ENCODE measurements around the gene SCN1A.

GRCh38 chr2:166118180-166118579 is 9.6 kb downstream of the SCN1A start:
- TF ChIP-seq POLR2A (IDR thresholded peaks at IDR 0.05; ENCODE audit: low read depth, low read length) (no peak), POLR2AphosphoS5 (IDR thresholded peaks at IDR 0.05; ENCODE audit: low read depth, low read length) (no peak), TAF1 (IDR thresholded peaks at IDR 0.05; ENCODE audit: borderline replicate concordance, low read depth, low read length) (no peak)
